IPS-18c (cell line): ENCODE data around the gene HSP90AB1.

Experiments used
- H3K4me3 ChIP-seq: 2 replicates; pipeline ENCODE4 v1.7.0; 2013; ENCODE audit warnings: low read depth, mild to moderate bottlenecking, low read length, moderate library complexity; ENCODE audit not compliant: insufficient read depth
- H3K9me3 ChIP-seq: one replicate; pipeline ENCODE4 v1.6.1; 2013; ENCODE audit warnings: mild to moderate bottlenecking, low read length, moderate library complexity; ENCODE audit not compliant: control insufficient read depth, insufficient read depth

The HSP90AB1 gene

GRCh38 chr6:44285552-44286284 lies 38.8 kb downstream of the HSP90AB1 start:
- H3K9me3 ChIP-seq: no peaks in the 10 kb centered on the region
- no peak overlapping the region for H3K4me3 ChIP-seq

DNA sequence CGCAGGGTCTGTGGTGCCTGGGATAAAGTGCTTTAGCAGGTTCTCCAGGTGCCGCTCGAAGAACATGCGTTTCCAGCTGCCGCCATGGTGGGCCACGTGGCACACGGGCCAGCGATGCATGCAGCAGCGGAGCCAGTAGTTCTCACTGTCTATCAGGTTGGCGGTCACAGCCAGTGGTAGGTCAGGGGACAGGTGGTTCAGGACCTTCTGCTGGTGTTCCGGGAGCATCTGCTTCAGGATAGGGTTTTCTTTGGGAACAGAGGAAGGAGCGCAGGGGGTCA lies 39.3 kb downstream of the HSP90AB1 start:
- no peaks in the 10 kb centered on the region for H3K9me3 ChIP-seq

GRCh38 chr6:44286747-44287146 lies 39.8 kb downstream of the HSP90AB1 start:
- Histone ChIP-seq H3K9me3 (no peaks in the 10 kb centered on the region), H3K4me3 (no peak overlapping the region)

More for the DNA sequence above, 39.3 kb downstream of the HSP90AB1 start:
- no peak overlapping the region for H3K4me3 ChIP-seq

DNA sequence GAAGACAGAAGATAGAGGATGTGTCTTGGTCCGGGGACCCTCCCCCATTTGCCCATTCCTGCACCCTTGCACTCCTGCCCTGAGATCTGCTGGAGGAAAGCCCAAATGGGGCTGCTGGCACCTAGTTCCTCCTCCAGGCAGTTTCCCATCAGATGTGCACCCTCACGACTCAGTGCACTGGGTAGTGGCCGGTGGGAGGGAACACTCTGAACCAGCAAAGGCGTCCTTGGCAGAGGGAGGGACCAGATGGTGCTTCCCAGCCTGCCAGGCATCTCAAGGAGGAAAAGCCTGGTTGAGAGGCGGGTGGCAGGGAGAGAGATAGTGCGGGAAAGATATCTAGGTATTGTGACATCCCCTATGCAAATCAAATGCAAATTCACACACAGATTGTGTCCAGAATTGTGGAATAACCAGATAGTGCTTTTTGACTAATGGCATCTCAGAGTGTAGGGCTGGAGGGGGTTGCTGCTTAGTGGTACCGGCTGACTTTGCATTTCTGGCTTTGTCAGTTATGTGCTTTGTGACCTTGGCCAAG lies 42.9 kb downstream of the HSP90AB1 start:
- Histone ChIP-seq H3K4me3 (no peak overlapping the region), H3K9me3 (no peaks in the 10 kb centered on the region)

- Histone ChIP-seq H3K9me3 (no peaks in the 10 kb centered on the region), H3K4me3 (no peak overlapping the region)
Observed at GRCh38 chr6:44291841-44292240, 44.9 kb downstream of the HSP90AB1 start.

DNA sequence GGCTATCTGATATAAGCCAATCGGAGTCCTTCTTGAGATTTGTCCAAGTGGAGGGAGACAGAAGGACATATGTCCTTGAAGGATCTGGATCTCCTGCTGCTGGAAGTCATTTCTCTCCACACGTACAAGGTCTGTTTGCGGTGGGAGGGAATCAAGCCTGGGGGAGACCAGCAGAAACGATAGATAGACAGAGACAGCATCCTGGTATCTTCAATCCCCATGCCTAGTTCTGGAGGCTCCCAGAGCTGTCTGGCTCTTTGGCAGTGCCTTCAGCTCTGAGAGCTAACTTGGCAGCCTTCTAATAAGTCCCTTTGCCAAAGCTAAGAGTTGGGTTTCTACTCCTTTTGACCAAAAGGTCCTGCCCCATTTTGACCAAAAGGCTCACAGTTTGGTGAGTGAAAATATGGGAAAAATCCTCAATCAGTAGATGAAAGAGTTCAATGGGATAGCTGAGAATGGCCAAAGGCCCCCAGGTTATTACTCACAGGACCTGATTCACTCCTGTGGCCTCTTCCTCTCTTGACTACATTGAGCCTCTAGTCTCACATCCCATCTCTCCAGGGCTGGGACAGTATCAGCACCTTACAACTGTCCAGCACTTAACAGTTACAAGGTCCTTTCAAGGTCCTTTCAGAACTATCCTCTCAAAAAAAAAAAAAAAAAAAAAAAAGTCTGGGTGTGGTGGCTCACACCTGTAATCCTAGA lies 45.9 kb downstream of the HSP90AB1 start:
- H3K4me3 ChIP-seq: no peak overlapping the region

DNA sequence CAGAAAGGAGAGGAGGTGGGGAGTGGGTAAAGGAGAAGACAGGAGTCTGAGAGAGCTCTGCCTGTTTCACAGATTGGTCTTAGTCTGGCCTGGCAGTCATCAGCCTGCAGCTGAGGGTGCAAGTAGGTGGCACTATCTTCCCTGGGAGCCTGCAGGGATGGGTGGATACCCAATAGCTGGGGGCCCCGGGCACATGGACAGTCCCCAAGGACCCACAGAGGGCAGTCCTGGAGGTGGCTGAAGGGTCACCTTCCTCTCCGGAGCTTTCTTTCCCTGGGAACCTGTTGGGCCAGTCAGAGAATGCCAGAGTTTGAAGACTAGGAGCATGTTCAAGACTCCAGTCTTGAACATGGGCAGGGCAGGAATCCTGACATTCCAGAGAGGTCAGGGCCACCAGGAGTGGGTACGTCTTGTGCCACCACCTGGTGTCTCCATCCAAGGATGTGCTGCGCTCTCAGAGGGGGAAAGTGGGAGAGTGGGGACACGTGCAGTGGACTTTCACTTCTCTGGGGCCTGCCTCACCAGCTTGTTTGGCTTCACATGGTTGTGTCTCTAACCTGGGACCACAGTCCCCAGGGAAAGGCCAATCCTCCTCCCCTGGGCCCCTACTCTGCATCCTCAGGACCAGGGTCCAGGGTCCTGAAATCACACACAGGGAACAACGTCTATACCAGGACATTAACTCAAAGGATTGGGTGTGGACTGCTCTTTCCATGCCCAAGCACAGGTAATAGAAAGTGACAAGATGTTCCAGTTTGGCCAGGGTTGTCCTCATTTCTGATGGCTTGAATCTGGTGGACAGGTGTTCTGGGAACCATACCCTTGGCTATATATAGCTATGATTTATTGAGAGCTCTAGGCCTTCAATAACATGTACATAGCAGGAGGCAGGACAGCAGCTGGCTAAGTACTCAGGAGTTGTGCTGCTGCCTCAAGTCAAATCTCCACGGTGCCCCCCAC lies 48.2 kb downstream of the HSP90AB1 start:
- H3K9me3 ChIP-seq: no peaks in the 10 kb centered on the region

More for the DNA sequence above, 45.9 kb downstream of the HSP90AB1 start:
- no peaks in the 10 kb centered on the region for H3K9me3 ChIP-seq

DNA sequence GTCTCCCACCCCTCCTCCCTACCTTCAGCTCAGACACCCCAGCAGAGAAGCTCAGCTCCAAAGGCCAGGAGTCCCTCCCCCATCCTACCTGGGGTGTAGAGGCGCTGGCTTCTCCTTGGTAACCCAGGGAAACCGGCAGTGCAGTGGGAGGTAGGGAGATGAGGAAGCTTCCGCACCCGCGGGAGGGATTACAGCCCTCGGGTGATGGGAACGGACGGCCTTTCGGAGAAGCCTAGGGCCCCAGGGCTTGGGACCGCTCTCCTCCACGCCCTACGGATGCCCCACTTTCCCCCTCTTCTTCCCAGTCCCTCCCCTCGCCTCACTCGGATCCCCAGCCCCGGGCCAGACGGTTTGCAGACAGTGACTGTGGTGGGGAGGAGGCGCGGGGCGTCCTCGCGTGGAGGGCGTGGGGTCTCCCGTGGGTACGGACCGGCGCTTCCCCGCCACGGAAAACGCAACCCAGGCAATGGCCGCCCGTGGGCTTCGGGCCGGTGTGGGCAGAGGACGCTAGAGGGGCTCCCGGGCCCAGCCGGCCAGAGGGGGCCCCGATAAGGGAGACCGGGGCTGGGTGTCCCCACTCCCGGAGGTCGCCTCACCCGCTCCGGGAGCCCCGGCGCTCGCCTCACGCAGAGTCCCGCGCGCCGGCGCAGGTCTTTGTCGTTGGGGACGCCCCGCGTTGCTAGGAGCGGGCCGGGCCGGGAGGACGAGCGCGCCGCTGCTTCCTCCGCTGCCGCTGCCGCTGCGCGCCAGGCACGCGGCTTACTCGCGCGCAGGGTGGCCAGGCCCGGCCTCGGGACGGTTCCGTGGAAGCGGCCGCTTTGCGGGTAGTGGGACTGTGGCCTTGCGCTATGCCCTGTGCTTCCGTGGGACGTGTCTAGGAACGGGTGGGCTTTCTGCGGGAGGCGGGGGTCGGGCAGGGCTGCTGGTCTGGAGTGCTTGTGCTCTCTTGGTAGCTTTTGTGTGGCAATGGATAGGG lies 50.5 kb downstream of the HSP90AB1 start:
- Histone ChIP-seq H3K4me3 (peak overlapping the region; percentile 77), H3K9me3 (no peaks in the 10 kb centered on the region)

More for the DNA sequence above, 48.2 kb downstream of the HSP90AB1 start:
- H3K4me3 ChIP-seq: no peak overlapping the region

DNA sequence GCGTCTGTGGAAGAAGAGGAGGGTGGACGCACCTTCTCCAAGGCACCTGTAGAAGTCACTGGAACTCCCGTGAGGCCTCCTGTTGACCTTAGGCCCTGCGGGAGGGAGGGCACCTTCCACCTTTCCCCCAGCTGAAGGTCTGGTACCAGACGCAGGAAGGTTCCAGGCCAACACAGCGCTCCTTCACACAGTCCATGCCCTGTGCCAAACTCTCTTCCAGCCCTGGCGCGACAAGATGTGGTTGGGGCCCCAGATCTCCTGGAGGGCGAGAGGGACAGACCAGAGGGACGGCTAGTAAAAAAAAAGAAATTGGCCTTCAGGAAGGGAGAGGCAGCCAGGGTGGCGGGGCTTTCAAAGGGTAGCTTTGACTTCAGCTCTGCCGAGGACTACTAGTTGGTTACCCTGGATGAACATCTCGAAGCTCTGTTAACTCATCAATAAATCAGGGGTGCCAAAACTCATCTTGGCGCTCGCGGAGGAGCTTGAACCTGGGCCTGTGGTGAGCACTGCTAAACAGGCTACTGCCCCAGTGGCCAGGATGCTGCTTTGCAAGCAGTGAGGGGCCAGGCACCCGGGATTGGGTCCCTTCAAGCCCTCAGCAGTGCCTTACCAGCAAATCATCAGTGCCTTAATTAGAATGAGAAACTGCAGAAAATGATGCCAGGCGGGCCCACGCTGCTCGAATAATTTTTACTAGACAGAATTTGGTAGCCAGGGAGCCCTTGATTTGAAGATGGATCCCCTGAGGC lies 51.3 kb downstream of the HSP90AB1 start:
- peak overlapping the region; percentile 77 for H3K4me3 ChIP-seq
- no peaks in the 10 kb centered on the region for H3K9me3 ChIP-seq

GRCh38 chr6:44298864-44299263 lies 52.0 kb downstream of the HSP90AB1 start:
- no peak overlapping the region for H3K4me3 ChIP-seq
- no peaks in the 10 kb centered on the region for H3K9me3 ChIP-seq

DNA sequence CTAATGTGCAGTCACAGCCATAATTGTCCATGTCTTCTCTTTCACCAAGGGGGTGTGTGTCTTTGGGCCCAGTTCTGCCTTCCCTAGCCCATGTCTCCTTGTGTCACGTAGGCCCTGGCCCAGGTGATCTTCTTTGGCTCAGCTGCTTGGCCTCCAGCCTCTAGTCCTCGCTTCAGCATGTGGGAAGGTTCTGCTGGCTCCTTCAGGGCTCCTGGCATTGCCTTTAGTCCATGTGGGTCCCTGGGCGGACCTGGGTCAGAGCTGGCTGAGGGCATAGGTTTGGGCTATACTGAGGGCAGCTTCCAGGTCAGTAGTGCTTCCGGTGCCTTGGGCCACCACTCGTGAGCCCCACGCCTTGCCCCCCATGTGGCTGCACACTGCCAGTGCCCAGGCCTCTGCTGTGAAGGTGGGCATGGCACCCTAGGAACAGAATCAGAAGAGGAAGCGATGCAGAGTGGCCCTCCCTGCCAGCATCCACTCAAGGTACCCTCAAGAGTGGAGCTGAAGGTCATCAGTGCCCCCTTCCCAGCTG lies 53.5 kb downstream of the HSP90AB1 start:
- Histone ChIP-seq H3K4me3 (no peak overlapping the region), H3K9me3 (no peaks in the 10 kb centered on the region)

- no peak overlapping the region for H3K4me3 ChIP-seq
- no peaks in the 10 kb centered on the region for H3K9me3 ChIP-seq
Observed at GRCh38 chr6:44301106-44301505, 54.2 kb downstream of the HSP90AB1 start.

GRCh38 chr6:44301782-44302564 lies 55.1 kb downstream of the HSP90AB1 start:
- Histone ChIP-seq H3K4me3 (no peak overlapping the region), H3K9me3 (no peaks in the 10 kb centered on the region)

- no peak overlapping the region for H3K4me3 ChIP-seq
Observed at GRCh38 chr6:44302856-44303255, 56.0 kb downstream of the HSP90AB1 start.

More at GRCh38 chr6:44302856-44303255, 56.0 kb downstream of the HSP90AB1 start:
- H3K9me3 ChIP-seq: no peaks in the 10 kb centered on the region
